GM18909 (cell line): Measurements from ENCODE around the gene GBF1.
A peak's percentile ranks its signal among the peaks of the same experiment; 100 is the strongest.
"Not testable (repeated sequence)": the region's sequence is repeated elsewhere in the genome, so short reads cannot be mapped to it uniquely, and the experiment has no call there.

ENCODE experiments used
- ATAC-seq: cut with Tn5 transposase; IDR thresholded peaks from one replicate; pipeline ENCODE4 v1.9.1; 2021; ENCODE audit warnings: mild to moderate bottlenecking; ENCODE audit not compliant: unreplicated experiment, poor library complexity

GBF1 gene, protein sequence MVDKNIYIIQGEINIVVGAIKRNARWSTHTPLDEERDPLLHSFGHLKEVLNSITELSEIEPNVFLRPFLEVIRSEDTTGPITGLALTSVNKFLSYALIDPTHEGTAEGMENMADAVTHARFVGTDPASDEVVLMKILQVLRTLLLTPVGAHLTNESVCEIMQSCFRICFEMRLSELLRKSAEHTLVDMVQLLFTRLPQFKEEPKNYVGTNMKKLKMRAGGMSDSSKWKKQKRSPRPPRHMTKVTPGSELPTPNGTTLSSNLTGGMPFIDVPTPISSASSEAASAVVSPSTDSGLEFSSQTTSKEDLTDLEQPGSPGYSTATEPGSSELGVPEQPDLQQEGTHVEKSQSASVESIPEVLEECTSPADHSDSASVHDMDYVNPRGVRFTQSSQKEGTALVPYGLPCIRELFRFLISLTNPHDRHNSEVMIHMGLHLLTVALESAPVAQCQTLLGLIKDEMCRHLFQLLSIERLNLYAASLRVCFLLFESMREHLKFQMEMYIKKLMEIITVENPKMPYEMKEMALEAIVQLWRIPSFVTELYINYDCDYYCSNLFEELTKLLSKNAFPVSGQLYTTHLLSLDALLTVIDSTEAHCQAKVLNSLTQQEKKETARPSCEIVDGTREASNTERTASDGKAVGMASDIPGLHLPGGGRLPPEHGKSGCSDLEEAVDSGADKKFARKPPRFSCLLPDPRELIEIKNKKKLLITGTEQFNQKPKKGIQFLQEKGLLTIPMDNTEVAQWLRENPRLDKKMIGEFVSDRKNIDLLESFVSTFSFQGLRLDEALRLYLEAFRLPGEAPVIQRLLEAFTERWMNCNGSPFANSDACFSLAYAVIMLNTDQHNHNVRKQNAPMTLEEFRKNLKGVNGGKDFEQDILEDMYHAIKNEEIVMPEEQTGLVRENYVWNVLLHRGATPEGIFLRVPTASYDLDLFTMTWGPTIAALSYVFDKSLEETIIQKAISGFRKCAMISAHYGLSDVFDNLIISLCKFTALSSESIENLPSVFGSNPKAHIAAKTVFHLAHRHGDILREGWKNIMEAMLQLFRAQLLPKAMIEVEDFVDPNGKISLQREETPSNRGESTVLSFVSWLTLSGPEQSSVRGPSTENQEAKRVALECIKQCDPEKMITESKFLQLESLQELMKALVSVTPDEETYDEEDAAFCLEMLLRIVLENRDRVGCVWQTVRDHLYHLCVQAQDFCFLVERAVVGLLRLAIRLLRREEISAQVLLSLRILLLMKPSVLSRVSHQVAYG (N-terminal part only)

DNA sequence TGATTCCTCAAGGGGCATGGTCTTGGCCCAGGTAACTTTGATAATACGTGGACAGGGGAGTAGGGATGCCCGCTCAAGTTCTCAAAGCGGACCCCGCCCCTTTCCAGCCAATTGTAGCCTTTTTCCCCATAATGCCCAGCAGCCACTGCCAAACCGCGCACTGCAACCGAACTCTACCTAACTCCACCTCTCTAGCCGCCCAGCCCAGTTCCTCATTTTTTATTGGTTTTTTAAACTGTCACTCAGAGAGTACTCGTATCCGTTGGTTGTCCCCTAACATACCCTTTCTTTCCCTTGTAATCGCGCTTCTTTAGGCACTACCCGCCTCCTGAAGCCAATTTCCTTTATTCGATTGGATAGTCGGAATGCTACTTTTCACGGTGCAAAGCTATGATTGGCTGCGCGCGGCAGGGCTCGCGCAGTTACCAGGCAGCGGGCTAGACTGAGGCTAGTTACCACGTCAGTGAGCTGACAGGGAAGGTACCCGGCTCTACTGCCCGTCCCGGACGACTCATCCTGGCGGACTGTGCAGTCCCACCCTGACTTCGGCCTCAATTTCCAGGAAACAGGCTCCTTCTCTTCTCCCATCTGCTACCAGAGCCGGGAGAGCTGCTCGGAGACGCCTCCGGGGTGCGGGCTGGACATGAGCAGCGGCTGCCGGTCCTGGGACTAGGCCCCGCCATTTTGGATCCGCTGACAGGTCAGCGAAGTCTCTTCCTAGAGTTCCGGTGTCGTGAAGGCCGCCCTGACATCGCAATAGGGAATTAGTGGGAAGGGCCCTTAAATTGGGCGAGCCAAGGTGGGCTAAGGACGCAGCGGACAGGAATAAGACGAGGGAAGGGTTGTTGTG lies at the start of gene GBF1:
Gene GBF1, plus strand, starts transcription at position 451 of the 850 bp plus-strand sequence. CDS start 13,407 bp downstream, outside the sequence.
- ATAC-seq: peak; percentile 92

DNA sequence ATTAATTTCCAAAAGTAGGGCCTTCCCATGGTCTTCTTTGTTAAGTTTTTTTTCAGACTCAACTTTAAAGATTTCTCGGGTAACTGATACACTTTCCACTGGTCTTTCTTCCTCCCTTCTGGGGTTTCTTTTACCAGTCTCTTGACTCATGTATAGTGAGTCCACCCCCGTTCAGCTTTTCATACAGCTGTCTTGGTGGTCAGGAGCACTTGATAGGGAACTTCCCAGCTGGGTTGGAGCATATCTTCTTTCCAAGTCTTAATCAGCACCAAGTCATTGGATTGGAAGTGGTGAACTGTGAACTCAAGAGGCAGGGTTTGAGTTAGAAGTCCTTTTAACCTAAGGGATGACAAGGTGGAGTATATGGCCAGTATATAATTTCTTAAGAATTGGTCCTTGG lies 48.4 kb upstream of the GBF1 start:
- ATAC-seq: no peak

DNA sequence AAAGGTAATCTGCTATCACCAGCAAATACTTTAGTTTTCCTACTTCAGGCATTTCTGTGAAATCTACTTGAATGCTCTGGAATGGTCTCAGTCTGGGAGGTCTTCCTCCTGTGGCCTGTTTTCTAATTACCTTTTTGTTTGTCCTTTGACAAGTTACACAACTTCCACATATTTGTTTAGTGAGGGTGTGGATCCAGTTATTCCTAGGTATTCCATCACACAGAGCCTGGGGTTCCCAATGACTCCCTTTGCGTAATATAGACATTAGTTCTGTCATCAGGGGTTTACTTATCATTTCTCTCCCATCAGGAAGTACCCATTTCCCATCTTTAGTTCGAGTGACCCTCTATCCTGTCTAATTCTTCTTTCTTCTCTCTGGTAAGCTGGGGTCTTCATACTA lies 47.3 kb upstream of the GBF1 start:
- no peak for ATAC-seq

DNA sequence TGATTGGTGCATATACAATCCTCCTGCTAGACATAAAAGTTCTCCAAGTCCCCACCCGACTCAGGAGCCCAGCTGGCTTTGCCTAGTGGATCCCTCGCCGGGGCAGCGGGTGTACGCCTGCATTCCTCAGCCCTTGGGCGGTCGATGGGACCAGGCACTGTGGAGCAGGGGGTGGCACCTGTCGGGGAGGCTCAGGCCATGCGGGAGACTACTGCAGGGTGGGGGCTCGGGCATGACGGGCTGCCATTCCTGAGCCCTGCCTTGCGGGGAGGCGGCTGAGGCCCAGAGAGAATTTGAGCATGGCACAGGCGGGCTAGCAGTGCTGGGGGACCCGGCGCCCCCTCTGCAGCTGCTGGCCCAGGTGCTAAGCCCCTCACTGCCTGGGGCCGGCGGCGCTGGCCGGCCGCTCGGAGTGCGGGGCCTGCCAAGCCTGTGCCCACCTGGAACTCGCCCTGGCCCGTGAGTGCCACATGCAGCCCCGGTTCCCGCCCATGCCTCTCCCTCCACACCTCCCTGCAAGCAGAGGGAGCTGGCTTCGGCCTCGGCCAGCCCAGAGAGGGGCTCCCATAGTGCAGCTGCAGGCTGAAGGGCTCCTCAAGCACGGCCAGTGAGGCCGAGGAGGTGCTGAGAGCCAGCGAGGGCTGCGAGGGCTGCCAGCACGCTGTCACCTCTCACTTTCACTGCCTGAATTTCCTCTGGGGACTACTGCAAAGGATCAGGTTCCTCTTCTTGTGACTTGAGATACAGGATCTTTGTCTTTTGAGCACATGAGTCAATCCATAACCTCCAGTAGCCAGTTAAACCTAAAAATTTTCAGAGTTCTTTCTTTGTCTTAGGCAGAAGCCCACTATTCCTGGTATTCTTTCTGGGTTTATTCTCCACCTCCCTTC lies 44.3 kb upstream of the GBF1 start:
- ATAC-seq: no peak

DNA sequence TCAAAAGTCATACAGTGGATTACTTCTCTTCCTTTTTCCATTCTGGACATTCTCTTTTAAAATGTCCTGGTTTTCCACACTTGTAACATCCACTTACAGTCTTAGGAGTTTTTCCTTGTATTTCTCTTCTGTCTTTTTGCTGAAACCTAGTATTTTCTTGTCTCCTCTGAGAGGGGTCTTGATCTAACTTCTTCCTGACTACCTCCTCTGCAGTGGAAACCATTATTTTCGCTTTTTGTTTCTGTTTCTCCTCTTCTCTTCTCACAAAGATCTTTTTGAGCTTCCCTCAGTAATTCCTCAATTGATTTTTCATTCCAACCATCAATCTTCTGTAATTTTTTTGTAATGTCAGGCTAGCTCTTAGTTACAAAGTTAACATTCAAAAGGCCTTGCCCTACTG lies 42.9 kb upstream of the GBF1 start:
- ATAC-seq: no peak

DNA sequence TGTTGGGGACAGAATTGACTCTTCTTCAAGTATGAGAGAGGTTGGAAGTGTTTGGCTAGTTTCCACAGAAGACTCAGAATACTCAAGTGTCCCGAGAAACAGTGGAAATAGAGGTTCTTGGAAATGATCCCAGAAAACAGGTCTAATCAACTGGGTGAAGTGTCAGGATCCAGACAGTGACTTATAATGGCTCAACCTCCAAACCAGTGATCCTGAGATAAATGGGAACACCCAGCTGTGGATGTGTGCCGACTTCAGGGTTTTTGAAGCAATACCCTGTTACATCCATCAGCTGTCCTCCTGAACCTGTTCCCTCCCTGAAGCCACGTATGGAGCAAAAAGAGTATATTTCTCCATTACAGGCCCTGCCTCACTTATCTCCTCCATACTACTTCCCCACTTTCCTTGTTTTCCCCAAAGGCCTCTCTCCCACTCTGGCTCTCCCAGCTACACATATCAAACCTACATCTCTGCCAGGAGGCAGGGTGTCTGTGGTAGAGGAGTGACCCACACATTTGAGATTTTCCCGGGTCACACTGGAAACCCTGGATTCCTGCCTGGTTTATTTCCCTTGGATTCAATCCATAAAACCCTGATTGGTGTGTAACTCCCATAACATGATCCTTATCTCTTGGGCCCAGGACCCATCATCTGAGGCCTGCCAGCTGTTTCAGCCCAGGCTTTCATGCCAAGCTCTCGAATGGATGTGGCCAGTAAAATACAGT lies 36.9 kb upstream of the GBF1 start:
- ATAC-seq: no peak

DNA sequence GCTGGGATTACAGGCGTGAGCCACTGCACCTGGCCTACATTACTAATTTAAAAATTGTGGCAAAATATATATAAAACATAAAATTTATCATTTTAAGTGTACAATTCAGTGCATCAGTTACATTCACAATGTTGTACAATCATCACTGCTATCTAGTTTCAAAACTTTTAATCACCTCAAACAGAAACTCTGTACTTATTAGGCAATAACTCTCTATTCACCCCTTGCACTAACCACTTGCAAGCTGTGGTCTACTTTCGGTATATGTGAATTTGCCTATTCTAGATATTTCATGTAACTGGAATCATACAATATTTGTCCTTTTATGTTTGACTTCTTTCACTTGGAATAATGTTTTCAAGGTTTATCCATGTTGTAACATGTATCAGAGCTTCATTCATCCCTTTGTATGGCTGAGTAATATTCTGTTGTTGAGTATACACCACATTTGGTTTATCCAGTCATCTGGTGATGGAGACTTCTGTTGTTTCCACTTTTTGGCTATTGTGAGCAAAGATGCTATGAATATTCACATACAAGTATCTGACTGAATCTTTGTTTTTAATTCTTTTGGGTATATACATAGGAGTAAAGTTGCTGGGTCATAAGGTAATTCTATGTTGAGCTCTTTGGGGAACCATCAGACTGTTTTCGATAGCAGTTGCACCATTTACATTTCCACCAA lies 33.6 kb upstream of the GBF1 start:
- no peak for ATAC-seq

DNA sequence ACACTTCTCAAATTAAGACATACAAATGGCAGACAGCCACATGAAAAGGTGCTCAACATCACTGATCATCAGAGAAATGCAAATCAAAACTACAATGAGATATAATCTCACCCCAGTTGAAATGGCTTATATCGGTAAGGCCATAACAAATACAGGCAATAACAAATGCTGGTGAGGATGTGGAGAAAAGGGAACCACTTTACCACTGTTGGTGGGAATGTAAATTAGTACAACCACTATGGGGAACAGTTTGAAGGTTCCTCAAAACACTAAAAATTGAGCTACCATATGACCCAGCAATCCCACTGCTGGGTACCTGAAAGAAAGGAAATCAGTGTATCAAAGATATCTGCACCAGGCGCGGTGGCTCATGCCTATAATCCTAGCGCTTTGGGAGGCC lies 31.7 kb upstream of the GBF1 start:
- not testable (repeated sequence) for ATAC-seq

DNA sequence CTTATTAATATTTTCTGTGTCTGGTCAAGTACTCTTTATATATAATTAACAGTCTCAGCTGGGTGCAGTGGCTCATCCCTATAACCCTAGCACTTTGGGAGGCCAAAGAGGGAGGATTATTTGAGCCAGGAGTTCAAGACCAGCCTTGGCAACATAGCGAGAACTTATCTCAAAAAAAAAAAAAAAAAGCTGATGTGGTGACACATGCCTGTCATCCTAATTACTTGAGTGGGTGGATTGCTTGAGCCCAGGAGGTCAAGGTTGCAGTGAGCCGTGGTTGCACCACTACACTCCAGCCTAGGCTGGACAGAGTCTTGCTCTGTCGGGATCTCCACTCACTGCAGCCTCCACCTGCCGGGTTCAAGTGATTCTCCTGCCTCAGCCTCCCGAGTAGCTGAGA lies 26.0 kb upstream of the GBF1 start:
- no peak for ATAC-seq

DNA sequence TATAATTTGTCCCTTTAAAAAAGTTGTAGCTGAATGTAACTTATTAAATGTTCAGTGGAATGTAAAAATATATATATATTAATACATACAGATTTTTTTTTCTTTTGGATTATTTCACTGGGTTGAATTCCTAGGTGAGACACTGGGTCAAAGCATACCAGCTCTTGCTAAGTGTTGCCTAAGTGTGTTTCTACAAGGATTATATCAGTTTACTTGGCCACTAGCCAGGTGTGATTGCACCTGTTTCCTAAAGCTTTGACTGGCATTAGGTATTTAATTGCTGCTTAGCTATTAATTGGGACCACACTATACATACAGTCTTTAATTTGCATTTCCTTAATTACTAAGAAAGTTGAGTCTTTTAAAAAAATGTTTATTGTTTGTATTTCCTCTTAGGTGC lies 24.7 kb upstream of the GBF1 start:
- no peak for ATAC-seq

DNA sequence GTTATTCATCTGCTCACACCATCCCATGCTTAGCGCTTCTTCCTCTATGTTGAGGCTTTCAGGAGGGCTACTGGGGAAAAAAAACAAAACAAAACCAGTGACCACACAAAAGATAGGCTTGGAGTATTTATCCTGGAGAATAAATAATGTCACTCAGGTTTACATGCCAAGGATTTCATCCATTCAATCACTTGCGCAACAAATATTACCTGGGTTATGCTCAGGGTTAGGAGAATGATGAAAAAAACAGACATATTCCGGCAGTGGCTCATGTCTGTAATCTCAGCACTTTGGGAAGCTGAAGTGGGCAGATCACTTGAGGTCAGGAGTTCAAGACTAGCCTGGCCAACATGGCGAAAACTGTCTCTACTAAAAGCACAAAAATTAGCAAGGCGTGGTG lies 22.5 kb upstream of the GBF1 start:
- no peak for ATAC-seq

DNA sequence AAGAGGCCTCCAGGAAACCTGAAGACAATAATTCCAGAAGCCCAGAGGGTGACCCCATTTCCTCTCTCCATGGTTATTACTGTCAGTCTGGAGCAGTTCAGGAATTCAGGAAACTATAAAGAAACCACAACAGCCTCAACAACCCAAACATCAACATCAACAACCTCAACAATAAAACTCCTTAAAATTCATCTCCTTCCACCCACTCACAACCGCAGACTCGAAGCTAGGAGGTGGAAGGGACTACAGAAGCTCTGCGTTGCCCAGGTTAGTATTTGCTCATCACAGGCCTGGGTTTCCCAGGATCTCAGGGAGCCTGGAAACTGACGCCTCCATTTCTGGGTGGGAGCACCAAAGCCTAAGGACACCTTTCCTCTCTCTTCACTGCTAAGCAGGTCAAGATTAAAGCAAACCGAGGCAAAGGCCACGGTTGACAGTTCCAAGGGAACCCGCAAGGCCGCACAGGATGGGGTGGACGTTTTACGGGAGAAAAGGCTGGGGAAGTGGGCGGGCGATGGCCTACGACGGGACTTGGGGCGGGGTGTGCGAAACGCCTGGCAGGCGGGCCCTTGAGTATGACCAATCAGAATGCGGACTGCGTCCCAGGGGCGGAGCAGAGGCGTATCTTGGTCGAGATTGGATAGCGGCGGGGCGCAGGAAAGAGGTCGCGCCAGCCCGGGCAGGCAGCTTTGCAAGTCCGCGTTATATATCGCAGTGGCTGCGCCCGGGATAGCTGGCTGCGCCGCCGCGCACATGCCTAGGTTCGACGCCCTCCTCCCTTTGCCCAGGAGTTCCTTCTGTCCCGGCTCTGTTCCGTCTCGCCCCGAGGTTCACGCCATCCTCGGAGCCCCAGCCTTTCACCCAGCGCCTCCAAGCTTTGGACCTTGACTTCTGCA lies 19.4 kb upstream of the GBF1 start, which contains the start of gene ELOVL3:
Gene ELOVL3, plus strand, starts transcription at position 654 of the 896 bp plus-strand sequence. CDS start 250 bp downstream, outside the sequence.
- ATAC-seq: peak; percentile 88

DNA sequence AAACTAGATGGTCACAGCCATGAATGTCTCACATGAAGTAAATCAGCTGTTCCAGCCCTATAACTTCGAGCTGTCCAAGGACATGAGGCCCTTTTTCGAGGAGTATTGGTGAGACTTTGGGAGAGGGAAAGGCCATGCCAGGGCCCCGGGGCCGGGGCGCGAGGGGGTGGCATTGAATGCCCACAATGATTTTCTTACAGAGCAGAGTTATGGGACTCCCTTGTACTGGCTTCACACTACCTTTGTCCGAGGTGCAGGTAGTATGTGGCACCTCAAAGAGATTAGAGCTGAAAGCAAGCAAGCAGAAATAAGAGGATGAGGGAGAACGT lies 18.8 kb upstream of the GBF1 start:
- ATAC-seq: no peak

DNA sequence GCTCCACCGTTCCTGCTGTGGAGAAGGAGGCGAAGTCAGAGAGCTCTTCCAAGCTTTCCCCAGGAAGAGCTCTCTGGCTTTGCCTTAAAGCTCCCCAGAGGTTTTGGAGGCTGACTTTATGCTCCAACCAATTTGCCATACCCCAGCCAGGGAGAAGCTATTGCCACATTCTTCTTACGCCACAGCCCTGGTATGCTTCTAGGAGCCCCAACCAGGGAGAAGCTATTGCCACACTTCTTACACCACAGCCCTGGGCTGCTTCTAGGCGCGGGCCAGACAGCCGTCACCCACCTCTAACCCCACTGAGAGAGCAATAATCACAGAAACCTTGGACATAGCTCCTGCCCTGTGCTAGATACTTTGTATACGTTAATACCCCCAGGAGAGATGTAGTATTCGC lies 18.3 kb upstream of the GBF1 start:
- ATAC-seq: no peak

DNA sequence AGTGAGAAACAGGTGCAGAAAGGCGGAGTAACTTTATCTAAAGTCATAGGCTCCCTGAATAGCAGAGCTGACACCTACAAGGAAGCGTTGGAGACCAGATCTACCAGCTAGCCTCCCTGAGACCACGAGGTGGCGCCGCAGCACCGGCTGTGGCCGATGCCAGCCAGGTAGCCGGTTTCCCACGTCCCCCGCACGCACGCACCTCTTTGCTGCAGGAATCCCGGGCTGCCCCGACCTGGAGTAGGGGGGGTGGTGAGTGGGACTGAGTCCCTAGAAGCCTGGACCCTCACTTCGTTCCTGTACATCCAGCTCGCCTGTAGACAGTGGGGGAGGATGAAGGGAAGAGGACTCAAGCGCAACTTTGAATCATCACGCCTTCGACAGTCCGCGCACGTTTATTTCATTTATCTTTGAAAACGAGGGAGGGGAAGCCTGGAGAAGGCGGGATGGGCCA lies 15.5 kb upstream of the GBF1 start:
- no peak for ATAC-seq

DNA sequence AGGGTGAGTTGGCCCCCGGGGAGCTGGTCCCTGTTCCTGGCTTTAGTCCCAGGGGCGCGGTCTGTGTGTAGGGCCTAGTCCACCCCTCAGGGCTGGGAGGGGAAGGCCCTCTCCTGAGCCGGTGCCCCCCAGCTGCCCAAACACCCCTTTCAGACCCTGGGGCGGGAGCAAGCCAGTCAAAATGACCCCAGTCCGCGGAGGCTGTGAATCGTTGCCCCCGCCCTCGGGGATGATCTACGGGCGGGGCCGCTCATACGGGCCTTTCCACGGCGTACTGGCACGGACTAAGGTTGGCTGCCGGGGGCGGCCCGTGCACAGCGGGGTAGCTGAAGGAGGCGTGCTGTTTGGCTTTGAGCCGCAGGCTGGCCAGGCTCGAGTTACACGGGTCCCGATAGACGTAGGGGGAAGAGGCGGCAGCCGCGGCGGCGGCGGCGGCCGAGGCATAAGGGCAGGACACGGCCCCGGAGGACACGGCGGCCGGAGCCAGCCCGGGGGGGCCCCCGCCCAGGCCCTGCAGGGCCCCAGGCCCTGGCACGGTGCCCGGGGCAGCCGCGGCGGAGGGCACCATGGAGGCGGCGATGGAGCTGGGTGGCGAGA lies 15.0 kb upstream of the GBF1 start:
- ATAC-seq: no peak
